Transverse colon (tissue), 4 donors: ENCODE results near the gene JAM3. TPM values are rescaled to one million over a fixed set of nuclear protein-coding genes. Genes with fewer than 3 reads are reported as not detected.

Experiments
- DNase-seq: peaks from one replicate; pipeline ENCODE4 v3.0.0-alpha.2; 2019
- H3K27ac ChIP-seq, 4 donors: fragments of 200-600 bp; sonication (generic); 2 replicates each; pipeline ENCODE4 v1.5.1; 2016 to 2018; ENCODE audit warnings: inconsistent platforms in 4 of 4
- H3K27me3 ChIP-seq: fragments of 200-600 bp; sonication (generic); 2 replicates; pipeline ENCODE4 v1.5.1; 2017; ENCODE audit warnings: inconsistent platforms
- H3K36me3 ChIP-seq, 4 donors: fragments of 200-600 bp; sonication (generic); 2 replicates each; pipeline ENCODE4 v1.5.1; 2017 to 2019; ENCODE audit warnings: inconsistent platforms in 4 of 4
- H3K4me1 ChIP-seq, 4 donors: fragments of 200-600 bp; sonication (generic); 2 replicates each; pipeline ENCODE4 v1.5.1; 2017 to 2020; ENCODE audit warnings: inconsistent platforms in 4 of 4
- H3K4me3 ChIP-seq, 4 donors: fragments of 200-600 bp; sonication (generic); 1 replicate in 1 of 4; 2 replicates in 3 of 4; pipeline versions ENCODE4 v1.5.1 to v1.6.1; 2017 to 2019; ENCODE audit warnings: inconsistent platforms in 4 of 4
- H3K9me3 ChIP-seq, 2 donors: fragments of 200-600 bp; sonication (generic); 2 replicates each; pipeline ENCODE4 v1.5.1; 2017 to 2019; ENCODE audit warnings: inconsistent platforms in 2 of 2
- CTCF ChIP-seq, 5 experiments: fragments of 200-600 bp in 3 of 5; fragments of 450-650 bp in 2 of 5; sonication (generic) in 3 of 5; IDR thresholded peaks; 1 replicate in 2 of 5; 2 replicates in 3 of 5; pipeline ENCODE4 v1.5.1; 2016 to 2017; ENCODE audit warnings: antibody characterized with exemption in 5 of 5, inconsistent platforms in 3 of 5, mild to moderate bottlenecking in 2 of 5, moderate library complexity in 1 of 5
- EP300 ChIP-seq: sonication (generic); formaldehyde crosslinking; IDR thresholded peaks from one replicate; pipeline ENCODE4 v1.6.1; 2017; ENCODE audit warnings: antibody characterized with exemption, low read depth
- POLR2A ChIP-seq: fragments of 450-650 bp; IDR thresholded peaks from one replicate; pipeline ENCODE4 v1.6.1; 2016; ENCODE audit warnings: antibody characterized with exemption, mild to moderate bottlenecking, moderate library complexity
- POLR2AphosphoS5 ChIP-seq, 3 donors: sonication (generic); formaldehyde crosslinking; IDR thresholded peaks; one replicate each; pipeline ENCODE4 v1.6.1; 2016; ENCODE audit warnings: antibody characterized with exemption in 3 of 3
- WGBS, 2 donors: methylation state at CpG; one replicate each; pipeline ENCODE4 v1.1.5; 2018; ENCODE audit warnings: low coverage in 1 of 2; 5-methylcytosine and 5-hydroxymethylcytosine counted together
- in situ Hi-C, 4 donors: fragments of 200-750 bp; cut with MboI; loops; one replicate each; pipeline versions ENCODE4 v1.15.0 to v1.15.1; 2017; ENCODE audit warnings: low sequenced_read_pairs in 3 of 4, low pct_ligation_motif_present in 1 of 4, low pct_unique_long_range_greater_than_20kb in 1 of 4
- intact Hi-C: fragments of 100-400 bp; cut with DNase I; formaldehyde crosslinking; loops from one replicate; pipeline ENCODE4 v1.15.1; 2023; ENCODE audit warnings: low total_unique reads
- total RNA-seq, 4 donors: library from RNA; depleted of rRNA; stranded (reverse); fragments of >200 nt; gene quantifications; one replicate each; pipeline ENCODE4 v1.1.0, GENCODE V29; 2016

JAM3 gene
- total RNA-seq, 4 donors from 2014 or later, result 7.8 to 56.9 (median 13.8) TPM

- 10 to 22% methylated on average over 2 to 24 of the region's 24 CpGs for WGBS, 2 donors
- H3K36me3 ChIP-seq, result no peaks in the 10 kb centered on the region
- H3K27me3 ChIP-seq, result peaks cover 12% of the 10 kb centered on the region
- no peak for TF ChIP-seq CTCF (IDR thresholded peaks at IDR 0.05)
- no peak for TF ChIP-seq POLR2A
- no peak for TF ChIP-seq POLR2AphosphoS5 (IDR thresholded peaks at IDR 0.05)
- TF ChIP-seq EP300, result no peak
- H3K27ac ChIP-seq, result peak overlapping the region; percentile 73 to 90 (median 87)
- in situ Hi-C loops (no loop called here), intact Hi-C loops (no loop called here)
- H3K4me3 ChIP-seq, result peak overlapping the region in 1 of 4 donors; percentile 8
- no peaks in the 10 kb centered on the region for H3K9me3 ChIP-seq
- no peak for DNase-seq
- peaks cover 21 to 37% (median 27%) of the 10 kb centered on the region in 4 donors for H3K4me1 ChIP-seq
These were observed 36.3 kb upstream of the JAM3 start for GRCh38 chr11:134032501-134033091.

- intact Hi-C loops (no loop called here), in situ Hi-C loops (no loop called here)
- DNase-seq, result no peak
- H3K4me1 ChIP-seq, result peaks cover 27 to 43% (median 34%) of the 10 kb centered on the region in 4 donors
- peak overlapping the region; percentile 73 to 90 (median 87) for H3K27ac ChIP-seq
- TF ChIP-seq POLR2AphosphoS5 (IDR thresholded peaks at IDR 0.05) (no peak), EP300 (no peak), POLR2A (no peak), CTCF (IDR thresholded peaks at IDR 0.05) (no peak)
- H3K27me3 ChIP-seq, result peaks cover 12% of the 10 kb centered on the region
- no peaks in the 10 kb centered on the region for H3K36me3 ChIP-seq
- no peak overlapping the region for H3K4me3 ChIP-seq
- WGBS, 2 donors, result 68% methylated on average over 9 of the region's 9 CpGs; no CpG with 5 or more reads in 1 of the 2 donors
- H3K9me3 ChIP-seq, result no peaks in the 10 kb centered on the region
These were observed 35.6 kb upstream of the JAM3 start for GRCh38 chr11:134033276-134033675.

- Histone ChIP-seq H3K9me3 (no peaks in the 10 kb centered on the region), H3K27ac (peak overlapping the region; percentile 73 to 90 (median 87)), H3K4me3 (peak overlapping the region in 1 of 4 donors; percentile 21), H3K27me3 (peaks cover 12% of the 10 kb centered on the region), H3K4me1 (peaks cover 27 to 43% (median 35%) of the 10 kb centered on the region in 4 donors), H3K36me3 (no peaks in the 10 kb centered on the region)
- in situ Hi-C loops (no loop called here), intact Hi-C loops (no loop called here)
- DNase-seq, result peak; percentile 69
- TF ChIP-seq EP300 (no peak), POLR2AphosphoS5 (IDR thresholded peaks at IDR 0.05) (peak; percentile 11 to 78 (median 32)), POLR2A (no peak)
- WGBS, 2 donors, result 17% methylated on average over 16 of the region's 17 CpGs; no CpG with 5 or more reads in 1 of the 2 donors
These were observed 35.0 kb upstream of the JAM3 start for GRCh38 chr11:134033696-134034491.

- Histone ChIP-seq H3K9me3 (no peaks in the 10 kb centered on the region), H3K4me3 (no peak overlapping the region), H3K4me1 (peaks cover 35 to 49% (median 42%) of the 10 kb centered on the region in 4 donors), H3K36me3 (no peaks in the 10 kb centered on the region), H3K27me3 (peaks cover 12% of the 10 kb centered on the region), H3K27ac (peak overlapping the region; percentile 73 to 90 (median 87))
- no peak for DNase-seq
- intact Hi-C loops (no loop called here), in situ Hi-C loops (no loop called here)
- no peak for TF ChIP-seq POLR2AphosphoS5 (IDR thresholded peaks at IDR 0.05)
- no peak for TF ChIP-seq CTCF (IDR thresholded peaks at IDR 0.05)
- TF ChIP-seq POLR2A, result no peak
- no peak for TF ChIP-seq EP300
- 50 to 75% methylated on average over 1 to 15 of the region's 15 CpGs for WGBS, 2 donors
These were observed 34.1 kb upstream of the JAM3 start for GRCh38 chr11:134034496-134035381.
